Liver (tissue), 3 donors: ENCODE measurements around the gene UQCR11.

Experiments used
- ATF3 ChIP-seq: IDR thresholded peaks from 2 replicates; pipeline ENCODE4 v1.6.1; 2016; ENCODE audit warnings: antibody characterized with exemption
- CTCF ChIP-seq: fragments of 150-350 bp; IDR thresholded peaks from 2 replicates; pipeline ENCODE4 v1.5.1; 2017; ENCODE audit warnings: improper control_type of control experiment, low read depth, low read length; ENCODE audit not compliant: missing input control
- GABPA ChIP-seq, 2 donors: IDR thresholded peaks in 1 of 2; conservative IDR thresholded peaks in 1 of 2; 2 replicates each; pipeline ENCODE4 v1.6.1; 2016; ENCODE audit warnings: antibody characterized with exemption in 2 of 2, mild to moderate bottlenecking in 1 of 2, moderate library complexity in 1 of 2
- HNF4A ChIP-seq, 2 donors: conservative IDR thresholded peaks; 2 replicates each; pipeline ENCODE4 v1.6.1; 2016; ENCODE audit warnings: antibody characterized with exemption in 2 of 2, mild to moderate bottlenecking in 2 of 2
- HNF4G ChIP-seq: IDR thresholded peaks from 2 replicates; pipeline ENCODE4 v1.6.1; 2016; ENCODE audit warnings: antibody characterized with exemption
- MAX ChIP-seq: IDR thresholded peaks from 2 replicates; pipeline ENCODE4 v1.6.1; 2016; ENCODE audit warnings: antibody characterized with exemption
- RAD21 ChIP-seq, 2 donors: IDR thresholded peaks; 2 replicates each; pipeline ENCODE4 v1.6.1; 2016; ENCODE audit warnings: antibody characterized with exemption in 2 of 2, mild to moderate bottlenecking in 2 of 2
- RXRA ChIP-seq, 2 donors: IDR thresholded peaks; 2 replicates each; pipeline ENCODE4 v1.6.1; 2017 to 2018; ENCODE audit warnings: antibody characterized with exemption in 2 of 2, mild to moderate bottlenecking in 1 of 2
- SP1 ChIP-seq: IDR thresholded peaks from 2 replicates; pipeline ENCODE4 v1.6.1; 2018; ENCODE audit warnings: antibody characterized with exemption, mild to moderate bottlenecking
- TAF1 ChIP-seq: conservative IDR thresholded peaks from 2 replicates; pipeline ENCODE4 v1.6.1; 2016; ENCODE audit warnings: antibody characterized with exemption, mild to moderate bottlenecking
- donor health status: healthy.
- donor health status: healthy.

DNA sequence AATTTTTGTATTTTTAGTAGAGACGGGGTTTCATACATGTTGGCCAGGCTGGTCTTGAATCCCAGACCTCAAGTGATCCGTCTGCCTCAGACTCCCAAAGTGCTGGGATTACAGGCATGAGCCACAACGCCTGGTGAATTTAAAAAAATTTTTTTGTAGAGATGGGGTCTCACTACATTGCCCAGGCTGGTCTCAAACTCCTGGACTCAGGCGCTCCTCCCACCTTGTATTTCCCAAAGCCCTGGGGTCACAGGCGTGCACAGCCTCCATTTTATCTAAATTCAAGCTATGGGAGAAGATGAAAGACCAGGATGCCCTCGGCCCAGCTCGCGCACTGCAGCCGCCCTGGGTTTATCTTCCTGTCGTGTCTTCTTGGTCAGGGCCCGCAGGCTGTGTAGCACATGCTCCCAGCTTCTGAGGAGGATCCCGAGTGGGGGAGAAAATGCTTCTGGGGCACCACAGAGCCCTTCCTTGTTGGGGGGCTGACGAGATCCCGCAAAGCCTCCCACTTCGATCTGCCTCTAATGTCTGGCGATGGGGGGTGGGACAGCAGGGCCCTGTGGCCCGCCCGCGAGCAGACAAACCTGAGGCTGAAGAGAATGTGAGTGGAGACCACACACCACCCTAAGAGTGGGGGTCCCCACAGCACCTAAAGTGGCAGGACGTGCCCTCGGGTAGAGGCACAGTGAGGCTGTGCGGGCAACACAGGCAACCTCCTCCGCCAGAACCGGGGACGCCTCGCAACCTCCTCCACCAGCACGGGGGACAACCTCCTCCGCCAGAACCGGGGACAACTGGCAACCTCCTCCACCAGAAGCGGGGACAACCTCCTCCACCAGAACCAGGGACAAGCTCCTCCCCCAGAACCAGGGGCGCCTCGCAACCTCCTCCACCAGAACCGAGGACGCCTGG lies 31.3 kb upstream of the UQCR11 start:
- TF ChIP-seq ATF3: no peak
- no peak for TF ChIP-seq CTCF
- TF ChIP-seq HNF4G: no peak
- TF ChIP-seq TAF1: no peak
- no peak for TF ChIP-seq RXRA (IDR thresholded peaks at IDR 0.05)
- TF ChIP-seq MAX: no peak
- TF ChIP-seq HNF4A (conservative IDR thresholded peaks at IDR 0.05): no peak
- TF ChIP-seq RAD21 (IDR thresholded peaks at IDR 0.05): no peak
- no peak for TF ChIP-seq SP1
- TF ChIP-seq GABPA (IDR thresholded peaks at IDR 0.05 in 1 of 2, conservative IDR thresholded peaks at IDR 0.05 in 1 of 2): no peak
